HepG2 (cell line): ENCODE results near the gene WDR76. TPM values are rescaled to one million over a fixed set of nuclear protein-coding genes. Genes with fewer than 3 reads are reported as not detected.

Experiments
- ATAC-seq: fragments of 200-7000 bp; cut with Tn5 transposase; 3 replicates; pipeline ENCODE4 v1.9.1; 2020; ENCODE audit warnings: mild to moderate bottlenecking, moderate library complexity
- BruUV-seq: library from RNA; stranded (reverse); fragments of 400-500 nt; replicated peaks from 2 replicates; lab custom pipeline; 2021; lab: Mats Ljungman, UMichigan
- CTCF ChIA-PET: fragments of 300-600 bp; formaldehyde crosslinking; extraction: SDS; loops from one replicate; lab custom pipeline; 2021; ENCODE audit warnings: low total read pairs, inconsistent platforms, low intra/inter-chr PET ratio; lab: Yijun Ruan, JAX
- POLR2A ChIA-PET: fragments of 350-600 bp; sonication (Branson Sonifier 250); formaldehyde crosslinking; loops from one replicate; lab custom pipeline; 2020; ENCODE audit warnings: antibody characterized with exemption, inconsistent platforms; lab: Yijun Ruan, JAX
- DNase-seq: peaks from one replicate; pipeline ENCODE4 v3.0.0-alpha.2; 2015; ENCODE audit warnings: low spot score
- FAIRE-seq: peaks from 3 replicates; lab custom pipeline; 2011; peaks lifted over from hg19 to GRCh38; lab: Jason Lieb, UNC
- H2AFZ ChIP-seq: one replicate; pipeline ENCODE4 v1.6.1; 2011; ENCODE audit warnings: low read length, inconsistent platforms
- H3K27ac ChIP-seq: fragments of 300-600 bp; 3 replicates; pipeline ENCODE4 v1.8.0; 2011; ENCODE audit warnings: mixed run types, mild to moderate bottlenecking, mixed read lengths, low read length, inconsistent platforms; ENCODE audit not compliant: insufficient read depth; ENCODE audit errors: extremely low read length
- H3K27me3 ChIP-seq, 2 experiments: fragments of 200-600 bp in 1 of 2; 2 replicates in 1 of 2; 3 replicates in 1 of 2; pipeline versions ENCODE4 v1.6.0 to v1.8.0; 2011; ENCODE audit warnings: low read length in 2 of 2, mild to moderate bottlenecking in 2 of 2, moderate library complexity in 2 of 2, inconsistent platforms in 1 of 2; ENCODE audit not compliant: insufficient read depth in 2 of 2, control insufficient read depth in 1 of 2
- H3K36me3 ChIP-seq, 2 experiments: fragments of 200-600 bp in 1 of 2; replicated peaks in 1 of 2; 2 replicates in 1 of 2; 3 replicates in 1 of 2; pipeline versions ENCODE4 v1.5.1 to v1.8.0; 2011; ENCODE audit warnings: low read length in 2 of 2, inconsistent platforms in 1 of 2; ENCODE audit not compliant: insufficient read depth in 2 of 2, control insufficient read depth in 1 of 2
- H3K4me1 ChIP-seq: 2 replicates; pipeline ENCODE4 v1.5.1; 2012; ENCODE audit warnings: low read length, inconsistent platforms; ENCODE audit not compliant: insufficient read depth
- H3K4me2 ChIP-seq: 2 replicates; pipeline ENCODE4 v1.6.0; 2011; ENCODE audit warnings: low read depth, low read length, inconsistent platforms
- H3K4me3 ChIP-seq, 3 experiments: fragments of 200-600 bp in 1 of 3; sonication (generic), shearing (Covaris generic) in 1 of 3; replicated peaks in 1 of 3; 2 replicates each; pipeline ENCODE4 v1.5.1; 2011 to 2016; ENCODE audit warnings: low read length in 3 of 3, inconsistent platforms in 2 of 3, low read depth in 2 of 3, mild to moderate bottlenecking in 2 of 3, control low read depth in 1 of 3, mixed read lengths in 1 of 3; ENCODE audit not compliant: insufficient read depth in 1 of 3
- H3K79me2 ChIP-seq: one replicate; pipeline ENCODE4 v1.6.1; 2011; ENCODE audit warnings: low read length, inconsistent platforms; ENCODE audit not compliant: insufficient read depth
- H3K9ac ChIP-seq: 2 replicates; pipeline ENCODE4 v1.6.0; 2011; ENCODE audit warnings: mild to moderate bottlenecking, low read depth, low read length, inconsistent platforms; ENCODE audit not compliant: insufficient read depth
- H3K9me3 ChIP-seq: 2 replicates; pipeline ENCODE4 v1.5.1; 2012; ENCODE audit warnings: mild to moderate bottlenecking, low read length
- H4K20me1 ChIP-seq: 2 replicates; pipeline ENCODE4 v1.6.0; 2011; ENCODE audit warnings: inconsistent platforms, mild to moderate bottlenecking, low read length, moderate library complexity; ENCODE audit not compliant: insufficient read depth
- BCLAF1 ChIP-seq: fragments of 450-650 bp; IDR thresholded peaks from 2 replicates; pipeline ENCODE4 v1.6.1; 2017; ENCODE audit warnings: mild to moderate bottlenecking
- DZIP1 ChIP-seq: sonication (generic); formaldehyde crosslinking; IDR thresholded peaks from 2 replicates; pipeline ENCODE4 v1.5.0; 2020; ENCODE audit warnings: mild to moderate bottlenecking, missing genetic modification reagents
- HNF1A ChIP-seq, 2 experiments: sonication (generic) in 1 of 2; formaldehyde crosslinking in 1 of 2; IDR thresholded peaks; 2 replicates each; pipeline versions ENCODE4 v1.4.0 to v1.6.1; 2016 to 2020; ENCODE audit warnings: borderline replicate concordance in 1 of 2, low read depth in 1 of 2, mild to moderate bottlenecking in 1 of 2, missing genetic modification reagents in 1 of 2
- POLR2A ChIP-seq, 2 experiments: IDR thresholded peaks; 2 replicates each; pipeline ENCODE4 v1.6.1; 2011; ENCODE audit warnings: low read depth in 2 of 2, low read length in 2 of 2, mild to moderate bottlenecking in 1 of 2, moderate library complexity in 1 of 2; ENCODE audit not compliant: insufficient read depth in 1 of 2
- SKI ChIP-seq: fragments of 450-650 bp; IDR thresholded peaks from one replicate; pipeline ENCODE4 v1.6.1; 2018; ENCODE audit warnings: mild to moderate bottlenecking; ENCODE audit not compliant: partially characterized antibody
- TFDP2 ChIP-seq: sonication (generic); formaldehyde crosslinking; IDR thresholded peaks from 2 replicates; pipeline ENCODE4 v1.4.0; 2020; ENCODE audit warnings: missing genetic modification reagents
- ZC3H4 ChIP-seq: sonication (generic); formaldehyde crosslinking; IDR thresholded peaks from 2 replicates; pipeline ENCODE4 v1.4.0; 2020; ENCODE audit warnings: missing genetic modification reagents, borderline replicate concordance
- ZKSCAN5 ChIP-seq: sonication (generic); formaldehyde crosslinking; IDR thresholded peaks from 2 replicates; pipeline ENCODE4 v1.5.1; 2020; ENCODE audit warnings: mild to moderate bottlenecking, missing genetic modification reagents
- ZNF30 ChIP-seq: sonication (generic); formaldehyde crosslinking; IDR thresholded peaks from 2 replicates; pipeline ENCODE4 v1.5.0; 2020; ENCODE audit warnings: mild to moderate bottlenecking, missing genetic modification reagents
- ZNF619 ChIP-seq: sonication (generic); formaldehyde crosslinking; IDR thresholded peaks from 2 replicates; pipeline ENCODE4 v1.4.0; 2020; ENCODE audit warnings: mild to moderate bottlenecking, missing genetic modification reagents
- WGBS: methylation state at CpG from one replicate; pipeline ENCODE4 v1.1.6; 2017; ENCODE audit warnings: low lambda C conversion rate; 5-methylcytosine and 5-hydroxymethylcytosine counted together
- in situ Hi-C: cut with HindIII; loops from 2 replicates; pipeline ENCODE4 v1.10.0; 2017; ENCODE audit warnings: low pct_unique_long_range_greater_than_20kb; ENCODE audit not compliant: extremely low pct_ligation_motif_present
- intact Hi-C: fragments of 100-400 bp; cut with micrococcal nuclease; formaldehyde crosslinking; loops from one replicate; pipeline ENCODE4 v1.10.0; 2022; ENCODE audit not compliant: unreplicated experiment
- polyA plus RNA-seq, 8 experiments: library from polyadenylated mRNA; depleted of rRNA in 3 of 8; stranded (reverse) in 7 of 8; unstranded in 1 of 8; fragments of >200 nt; fragmentation: Illumina TruSeq in 4 of 8; extraction: Trizol in 4 of 8; gene quantifications; 2 replicates each; pipeline versions ENCODE4 v1.2.1 to v1.2.3, GENCODE V29; 2011 to 2016; ENCODE audit warnings: low read depth in 4 of 8, missing spikeins in 1 of 8, mixed read lengths in 1 of 8; ENCODE audit not compliant: insufficient read depth in 1 of 8
- total RNA-seq, 5 experiments: library from RNA; depleted of rRNA; stranded (reverse); fragments of >200 nt; fragmentation: Illumina TruSeq; extraction: Trizol; gene quantifications; 2 replicates each; pipeline ENCODE4 v1.2.3, GENCODE V29; 2016; ENCODE audit warnings: low read depth in 1 of 5

WDR76 gene
- total and polyA plus RNA-seq, 2 of the 13 experiments (the other 11 are each of a cell fraction or from before 2014, with no cell fraction given): 1.1 to 9.7 TPM

GRCh38 chr15:43913026-43913780, 86.4 kb downstream of the WDR76 start (continued):
- no peak for TF ChIP-seq DZIP1 (CRISPR knock-in tag)
- no peak for TF ChIP-seq ZNF619 (CRISPR knock-in tag)
- TF ChIP-seq, all 625 proteins: peak for 0

- intact Hi-C loops: no loop called here
- no peak overlapping the region for H2AFZ ChIP-seq
- 36% methylated on average over 1 of the region's 1 CpG for WGBS
- H3K4me1 ChIP-seq: no peaks in the 10 kb centered on the region
- H3K4me3 ChIP-seq: no peak overlapping the region
- POLR2A ChIA-PET: no interaction called here
- H3K9me3 ChIP-seq: no peaks in the 10 kb centered on the region
- no peak overlapping the region for H3K4me2 ChIP-seq
- H4K20me1 ChIP-seq: no peaks in the 10 kb centered on the region
- BruUV-seq: no TSS peak
- CTCF ChIA-PET: no interaction called here
- FAIRE-seq (no peak), ATAC-seq (no peak), DNase-seq (no peak)
- H3K27me3 ChIP-seq: peaks cover 0 to 5% of the 10 kb centered on the region in 2 experiments; a peak in 2 of 5 replicates
- H3K36me3 ChIP-seq: no peaks in the 10 kb centered on the region
- no peak overlapping the region for H3K27ac ChIP-seq
- no peak overlapping the region for H3K9ac ChIP-seq
- H3K79me2 ChIP-seq: no peaks in the 10 kb centered on the region
- in situ Hi-C loops: no loop called here
- no peak for TF ChIP-seq TFDP2 (CRISPR knock-in tag)
- no peak for TF ChIP-seq POLR2A (IDR thresholded peaks at IDR 0.05; ENCODE audit: insufficient read depth in 1 of 2, low read depth in 2 of 2, low read length in 2 of 2)
- TF ChIP-seq HNF1A (IDR thresholded peaks at IDR 0.05; ENCODE audit: low read depth): no peak
- no peak for TF ChIP-seq HNF1A (CRISPR knock-in tag; IDR thresholded peaks at IDR 0.05; ENCODE audit: borderline replicate concordance)
- TF ChIP-seq ZC3H4 (CRISPR knock-in tag): no peak
- TF ChIP-seq ZNF30 (CRISPR knock-in tag): no peak
- TF ChIP-seq ZKSCAN5 (CRISPR knock-in tag): no peak
- no peak for TF ChIP-seq SKI
- TF ChIP-seq BCLAF1: no peak
These were observed 87.1 kb downstream of the WDR76 start for GRCh38 chr15:43913941-43914340.
